HepG2 (cell line): Measurements from ENCODE around the gene B3GAT3. TPM values are rescaled to one million over a fixed set of nuclear protein-coding genes. Genes with fewer than 3 reads are reported as not detected.

Experiments used
- CBFB ChIP-seq: sonication (generic); formaldehyde crosslinking; IDR thresholded peaks from 2 replicates; pipeline ENCODE4 v1.4.0; 2020; ENCODE audit warnings: missing genetic modification reagents
- EHMT2 ChIP-seq: fragments of 200-600 bp; sonication (generic); IDR thresholded peaks from 2 replicates; pipeline ENCODE4 v1.7.0; 2017; ENCODE audit warnings: antibody characterized with exemption, low read depth, low read length, borderline replicate concordance
- HMGA1 ChIP-seq: sonication (generic); formaldehyde crosslinking; conservative IDR thresholded peaks from 2 replicates; pipeline ENCODE4 v1.4.0; 2020; ENCODE audit warnings: missing genetic modification reagents
- HNRNPLL ChIP-seq: fragments of 200-400 bp; formaldehyde crosslinking; IDR thresholded peaks from 2 replicates; pipeline ENCODE4 v1.6.1; 2017; ENCODE audit warnings: mild to moderate bottlenecking, low read depth, low read length; ENCODE audit not compliant: poor library complexity, severe bottlenecking
- IRF2 ChIP-seq: IDR thresholded peaks from 2 replicates; pipeline ENCODE4 v1.6.1; 2018; ENCODE audit warnings: missing genetic modification reagents, missing compliant biosample characterization
- JDP2 ChIP-seq: sonication (generic); formaldehyde crosslinking; IDR thresholded peaks from 2 replicates; pipeline ENCODE4 v1.8.1; 2022; ENCODE audit warnings: missing genetic modification reagents, borderline replicate concordance
- MAZ ChIP-seq, 2 experiments: sonication (generic) in 1 of 2; formaldehyde crosslinking in 1 of 2; IDR thresholded peaks; 2 replicates each; pipeline versions ENCODE4 v1.5.0 to v1.6.1; 2012 to 2020; ENCODE audit warnings: low read depth in 2 of 2, mild to moderate bottlenecking in 2 of 2, borderline replicate concordance in 1 of 2, improper control_type of control experiment in 1 of 2, low read length in 1 of 2, missing genetic modification reagents in 1 of 2, moderate library complexity in 1 of 2
- SNRNP70 ChIP-seq: fragments of 200-400 bp; formaldehyde crosslinking; IDR thresholded peaks from 2 replicates; pipeline ENCODE4 v1.6.1; 2017; ENCODE audit warnings: mild to moderate bottlenecking, low read depth, low read length, moderate library complexity
- ZFYVE20 ChIP-seq: sonication (generic); formaldehyde crosslinking; IDR thresholded peaks from 2 replicates; pipeline ENCODE4 v1.8.0; 2023; ENCODE audit warnings: low read depth, mild to moderate bottlenecking, moderate library complexity, missing genetic modification reagents, borderline replicate concordance
- ZNF354B ChIP-seq: sonication (generic); formaldehyde crosslinking; IDR thresholded peaks from 2 replicates; pipeline ENCODE4 v1.8.0; 2022; ENCODE audit warnings: mild to moderate bottlenecking, missing genetic modification reagents
- ZNF382 ChIP-seq: sonication (generic); formaldehyde crosslinking; IDR thresholded peaks from 2 replicates; pipeline ENCODE4 v1.5.0; 2020; ENCODE audit warnings: missing genetic modification reagents, mild to moderate bottlenecking, borderline replicate concordance
- ZNF629 ChIP-seq: sonication (generic); formaldehyde crosslinking; conservative IDR thresholded peaks from 2 replicates; pipeline ENCODE4 v1.5.0; 2020; ENCODE audit warnings: missing genetic modification reagents
- ZNF713 ChIP-seq: sonication (generic); formaldehyde crosslinking; IDR thresholded peaks from 2 replicates; pipeline ENCODE4 v1.4.0; 2020; ENCODE audit warnings: mild to moderate bottlenecking, missing genetic modification reagents
- ZNF747 ChIP-seq: sonication (generic); formaldehyde crosslinking; IDR thresholded peaks from 2 replicates; pipeline ENCODE4 v1.8.1; 2023; ENCODE audit warnings: missing genetic modification reagents, mild to moderate bottlenecking, borderline replicate concordance
- ZSCAN9 ChIP-seq: IDR thresholded peaks from 2 replicates; pipeline ENCODE4 v1.6.1; 2016; ENCODE audit warnings: borderline replicate concordance
- polyA plus RNA-seq, 8 experiments: library from polyadenylated mRNA; depleted of rRNA in 3 of 8; stranded (reverse) in 7 of 8; unstranded in 1 of 8; fragments of >200 nt; fragmentation: Illumina TruSeq in 4 of 8; extraction: Trizol in 4 of 8; gene quantifications; 2 replicates each; pipeline versions ENCODE4 v1.2.1 to v1.2.3, GENCODE V29; 2011 to 2016; ENCODE audit warnings: low read depth in 4 of 8, missing spikeins in 1 of 8, mixed read lengths in 1 of 8; ENCODE audit not compliant: insufficient read depth in 1 of 8
- total RNA-seq, 5 experiments: library from RNA; depleted of rRNA; stranded (reverse); fragments of >200 nt; fragmentation: Illumina TruSeq; extraction: Trizol; gene quantifications; 2 replicates each; pipeline ENCODE4 v1.2.3, GENCODE V29; 2016; ENCODE audit warnings: low read depth in 1 of 5
- TF ChIP-seq, protein P1 (sequence below): sonication (generic); formaldehyde crosslinking; IDR thresholded peaks from 2 replicates; pipeline ENCODE4 v1.8.1; 2022; ENCODE audit warnings: low read depth, mild to moderate bottlenecking, missing genetic modification reagents
- TF ChIP-seq, protein P2 (sequence below): sonication (generic); formaldehyde crosslinking; IDR thresholded peaks from 2 replicates; pipeline ENCODE4 v1.5.0; 2020; ENCODE audit warnings: mild to moderate bottlenecking, missing genetic modification reagents
- TF ChIP-seq, protein P3 (sequence below): sonication (generic); formaldehyde crosslinking; IDR thresholded peaks from 2 replicates; pipeline ENCODE4 v1.5.1; 2020; ENCODE audit warnings: missing genetic modification reagents, mild to moderate bottlenecking, borderline replicate concordance
- TF ChIP-seq, protein P4 (sequence below): sonication (generic); formaldehyde crosslinking; IDR thresholded peaks from 2 replicates; pipeline ENCODE4 v1.4.0; 2020; ENCODE audit warnings: mild to moderate bottlenecking, low read depth, missing genetic modification reagents

B3GAT3 gene
- total and polyA plus RNA-seq, 2 of the 13 experiments (the other 11 are each of a cell fraction or from before 2014, with no cell fraction given) = 21.3 to 26.1 TPM

DNA sequence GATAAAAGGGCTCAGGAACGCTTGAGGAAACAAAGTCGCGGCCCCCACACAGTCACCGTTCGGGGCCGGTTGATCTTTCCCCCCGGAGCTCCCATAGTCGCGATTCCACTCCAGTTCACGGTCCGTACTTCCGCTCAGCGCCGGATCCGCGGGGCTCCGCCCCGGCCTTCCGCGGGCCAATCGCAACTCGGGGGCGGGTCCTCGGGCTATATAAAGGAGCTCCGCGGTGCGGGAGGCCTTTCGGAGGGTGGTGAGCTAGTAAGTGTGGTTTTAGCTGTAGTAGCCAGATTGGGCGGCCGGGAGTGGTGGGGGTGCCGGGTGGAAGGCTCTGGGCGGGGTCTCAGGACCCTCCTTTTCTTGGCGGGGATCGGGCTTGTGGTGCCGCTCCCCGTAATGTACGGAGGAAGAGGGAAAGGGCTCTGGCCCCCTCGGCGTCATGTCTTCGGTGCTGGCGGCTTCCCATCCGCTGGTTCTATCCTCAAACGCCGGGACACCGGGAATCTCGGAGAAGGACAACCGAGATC, 43.4 kb upstream of the B3GAT3 start, which contains the start of the genes C11orf98 and CSKMT (continued):
- TF ChIP-seq, protein P1, sequence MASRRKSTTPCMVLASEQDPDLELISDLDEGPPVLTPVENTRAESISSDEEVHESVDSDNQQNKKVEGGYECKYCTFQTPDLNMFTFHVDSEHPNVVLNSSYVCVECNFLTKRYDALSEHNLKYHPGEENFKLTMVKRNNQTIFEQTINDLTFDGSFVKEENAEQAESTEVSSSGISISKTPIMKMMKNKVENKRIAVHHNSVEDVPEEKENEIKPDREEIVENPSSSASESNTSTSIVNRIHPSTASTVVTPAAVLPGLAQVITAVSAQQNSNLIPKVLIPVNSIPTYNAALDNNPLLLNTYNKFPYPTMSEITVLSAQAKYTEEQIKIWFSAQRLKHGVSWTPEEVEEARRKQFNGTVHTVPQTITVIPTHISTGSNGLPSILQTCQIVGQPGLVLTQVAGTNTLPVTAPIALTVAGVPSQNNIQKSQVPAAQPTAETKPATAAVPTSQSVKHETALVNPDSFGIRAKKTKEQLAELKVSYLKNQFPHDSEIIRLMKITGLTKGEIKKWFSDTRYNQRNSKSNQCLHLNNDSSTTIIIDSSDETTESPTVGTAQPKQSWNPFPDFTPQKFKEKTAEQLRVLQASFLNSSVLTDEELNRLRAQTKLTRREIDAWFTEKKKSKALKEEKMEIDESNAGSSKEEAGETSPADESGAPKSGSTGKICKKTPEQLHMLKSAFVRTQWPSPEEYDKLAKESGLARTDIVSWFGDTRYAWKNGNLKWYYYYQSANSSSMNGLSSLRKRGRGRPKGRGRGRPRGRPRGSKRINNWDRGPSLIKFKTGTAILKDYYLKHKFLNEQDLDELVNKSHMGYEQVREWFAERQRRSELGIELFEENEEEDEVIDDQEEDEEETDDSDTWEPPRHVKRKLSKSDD (CRISPR knock-in tag) = 0 out of 2 replicates have a peak, but pooled peaks have one; percentile 18
- TF ChIP-seq ZSCAN9 (CRISPR knock-in tag) = peak; percentile 97
- no peak for TF ChIP-seq ZNF382 (CRISPR knock-in tag)
- no peak for TF ChIP-seq CBFB
- TF ChIP-seq ZFYVE20 (CRISPR knock-in tag) = no peak
- no peak for TF ChIP-seq SNRNP70
- no peak for TF ChIP-seq ZNF354B (CRISPR knock-in tag)
- no peak for TF ChIP-seq JDP2 (CRISPR knock-in tag)
- TF ChIP-seq ZNF629 (CRISPR knock-in tag) = no peak
- TF ChIP-seq ZNF713 = no peak
- TF ChIP-seq, protein P2, sequence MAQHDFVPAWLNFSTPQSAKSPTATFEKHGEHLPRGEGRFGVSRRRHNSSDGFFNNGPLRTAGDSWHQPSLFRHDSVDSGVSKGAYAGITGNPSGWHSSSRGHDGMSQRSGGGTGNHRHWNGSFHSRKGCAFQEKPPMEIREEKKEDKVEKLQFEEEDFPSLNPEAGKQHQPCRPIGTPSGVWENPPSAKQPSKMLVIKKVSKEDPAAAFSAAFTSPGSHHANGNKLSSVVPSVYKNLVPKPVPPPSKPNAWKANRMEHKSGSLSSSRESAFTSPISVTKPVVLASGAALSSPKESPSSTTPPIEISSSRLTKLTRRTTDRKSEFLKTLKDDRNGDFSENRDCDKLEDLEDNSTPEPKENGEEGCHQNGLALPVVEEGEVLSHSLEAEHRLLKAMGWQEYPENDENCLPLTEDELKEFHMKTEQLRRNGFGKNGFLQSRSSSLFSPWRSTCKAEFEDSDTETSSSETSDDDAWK (CRISPR knock-in tag) = no peak
- peak; percentile 67; the same call in 1 of the 2 replicates for TF ChIP-seq IRF2
- no peak for TF ChIP-seq EHMT2
- no peak for TF ChIP-seq ZNF747 (CRISPR knock-in tag)
- TF ChIP-seq MAZ (IDR thresholded peaks at IDR 0.05; ENCODE audit: borderline replicate concordance, low read depth, low read length) = peak; percentile 65; the same call in 1 of the 2 replicates
- peak; percentile 74 for TF ChIP-seq MAZ (CRISPR knock-in tag; IDR thresholded peaks at IDR 0.05; ENCODE audit: low read depth)
- peak; percentile 84 for TF ChIP-seq HNRNPLL
- no peak for TF ChIP-seq HMGA1 (CRISPR knock-in tag)
- TF ChIP-seq, protein P3, sequence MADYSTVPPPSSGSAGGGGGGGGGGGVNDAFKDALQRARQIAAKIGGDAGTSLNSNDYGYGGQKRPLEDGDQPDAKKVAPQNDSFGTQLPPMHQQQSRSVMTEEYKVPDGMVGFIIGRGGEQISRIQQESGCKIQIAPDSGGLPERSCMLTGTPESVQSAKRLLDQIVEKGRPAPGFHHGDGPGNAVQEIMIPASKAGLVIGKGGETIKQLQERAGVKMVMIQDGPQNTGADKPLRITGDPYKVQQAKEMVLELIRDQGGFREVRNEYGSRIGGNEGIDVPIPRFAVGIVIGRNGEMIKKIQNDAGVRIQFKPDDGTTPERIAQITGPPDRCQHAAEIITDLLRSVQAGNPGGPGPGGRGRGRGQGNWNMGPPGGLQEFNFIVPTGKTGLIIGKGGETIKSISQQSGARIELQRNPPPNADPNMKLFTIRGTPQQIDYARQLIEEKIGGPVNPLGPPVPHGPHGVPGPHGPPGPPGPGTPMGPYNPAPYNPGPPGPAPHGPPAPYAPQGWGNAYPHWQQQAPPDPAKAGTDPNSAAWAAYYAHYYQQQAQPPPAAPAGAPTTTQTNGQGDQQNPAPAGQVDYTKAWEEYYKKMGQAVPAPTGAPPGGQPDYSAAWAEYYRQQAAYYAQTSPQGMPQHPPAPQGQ (CRISPR knock-in tag) = no peak
- TF ChIP-seq, protein P4, sequence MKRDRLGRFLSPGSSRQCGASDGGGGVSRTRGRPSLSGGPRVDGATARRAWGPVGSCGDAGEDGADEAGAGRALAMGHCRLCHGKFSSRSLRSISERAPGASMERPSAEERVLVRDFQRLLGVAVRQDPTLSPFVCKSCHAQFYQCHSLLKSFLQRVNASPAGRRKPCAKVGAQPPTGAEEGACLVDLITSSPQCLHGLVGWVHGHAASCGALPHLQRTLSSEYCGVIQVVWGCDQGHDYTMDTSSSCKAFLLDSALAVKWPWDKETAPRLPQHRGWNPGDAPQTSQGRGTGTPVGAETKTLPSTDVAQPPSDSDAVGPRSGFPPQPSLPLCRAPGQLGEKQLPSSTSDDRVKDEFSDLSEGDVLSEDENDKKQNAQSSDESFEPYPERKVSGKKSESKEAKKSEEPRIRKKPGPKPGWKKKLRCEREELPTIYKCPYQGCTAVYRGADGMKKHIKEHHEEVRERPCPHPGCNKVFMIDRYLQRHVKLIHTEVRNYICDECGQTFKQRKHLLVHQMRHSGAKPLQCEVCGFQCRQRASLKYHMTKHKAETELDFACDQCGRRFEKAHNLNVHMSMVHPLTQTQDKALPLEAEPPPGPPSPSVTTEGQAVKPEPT (CRISPR knock-in tag) = 0 out of 2 replicates have a peak, but pooled peaks have one; percentile 37
